Prostate gland (tissue), 2 donors: Measurements from ENCODE around the gene CLEC18A. TPM values are rescaled to one million over a fixed set of nuclear protein-coding genes. Genes with fewer than 3 reads are reported as not detected.
A peak's percentile ranks its signal among the peaks of the same experiment; 100 is the strongest.

Experiments used
- microRNA counts, 2 donors: library from miRNA; unstranded; fragments of <30 nt; microRNA quantifications; one replicate each; lab custom pipeline; 2016 to 2017
- microRNA-seq: library from miRNA; unstranded; fragments of <30 nt; microRNA quantifications from one replicate; pipeline ENCODE4, GENCODE V29; 2016
- small RNA-seq, 2 donors: library from RNA; depleted of rRNA; stranded (forward); fragments of <200 nt; gene quantifications; one replicate each; pipeline ENCODE3, GENCODE V24; 2016
- total RNA-seq, 2 donors: library from RNA; depleted of rRNA; stranded (reverse); fragments of >200 nt; gene quantifications; one replicate each; pipeline ENCODE4 v1.1.0, GENCODE V29; 2016

CLEC18A gene
- total RNA-seq, 2 donors from 2014 or later: 1.5 to 8.0 TPM

MicroRNA genes within 50 kb of the gene (microRNA counts, 767-probe panel; counts per million panel counts)
- microRNA hsa-miR-140-3p (lab: Ali Mortazavi, UCI) (268 to 431 counts per million in 2 donors), microRNA hsa-miR-140-5p (lab: Ali Mortazavi, UCI) (3,050 to 3,101 counts per million in 2 donors)

Small RNA genes lying within 50 kb of the gene (microRNA-seq; reads per million reads assigned to microRNA genes)
- 2,164 reads per million, percentile 91 among the genes with 10 or more reads in this experiment for gene MIR140

Small RNA genes lying within 50 kb of the gene (small RNA-seq; reads per million reads assigned to genes)
- gene AC026468.1 (0 reads per million in 2 donors), gene MIR140 (282 to 389 reads per million in 2 donors)

Other genes starting within 250 kb of the CLEC18A start
- 10 to 100 TPM; 25.2 to 43.9 TPM for gene NQO1, start 224.8 kb upstream of the CLEC18A start, total RNA-seq
- 10 to 100 TPM; 29.8 to 44.1 TPM for gene NOB1, start 196.4 kb upstream of the CLEC18A start, total RNA-seq
- gene WWP2, start 189.0 kb upstream of the CLEC18A start, total RNA-seq: 10 to 100 TPM; 30.9 to 66.3 TPM
- gene PDPR, start 163.0 kb downstream of the CLEC18A start, total RNA-seq: 10 to 100 TPM; 17.2 to 50.4 TPM
- gene CLEC18C, start 222.5 kb downstream of the CLEC18A start, total RNA-seq: 1 to 10 TPM in 1 of 2 donors, under 1 TPM in 1; 0.41 to 2.8 TPM